Osteoblast (primary cell): Measurements from ENCODE around the gene DNAJB5. TPM values are rescaled to one million over a fixed set of nuclear protein-coding genes. Genes with fewer than 3 reads are reported as not detected.
"Not testable (repeated sequence)": the region's sequence is repeated elsewhere in the genome, so short reads cannot be mapped to it uniquely, and the experiment has no call there.

Experiments
- DNase-seq: peaks from one replicate; pipeline ENCODE4 v3.0.0; 2011; ENCODE audit warnings: low spot score, mixed read lengths; ENCODE audit not compliant: insufficient read length; ENCODE audit errors: missing footprints
- H2AFZ ChIP-seq: 2 replicates; pipeline ENCODE4 v1.6.0; 2011; ENCODE audit warnings: mild to moderate bottlenecking, low read length
- H3K27ac ChIP-seq: 2 replicates; pipeline ENCODE4 v1.5.1; 2011; ENCODE audit warnings: mild to moderate bottlenecking, low read depth, low read length, moderate library complexity
- H3K27me3 ChIP-seq: 2 replicates; pipeline ENCODE4 v1.6.0; 2012; ENCODE audit warnings: mild to moderate bottlenecking, control low read depth, inconsistent platforms, low read length, moderate library complexity; ENCODE audit not compliant: insufficient read depth
- H3K36me3 ChIP-seq: 2 replicates; pipeline ENCODE4 v1.5.1; 2011; ENCODE audit warnings: mild to moderate bottlenecking, low read length, control low read depth, moderate library complexity; ENCODE audit not compliant: insufficient read depth
- H3K4me1 ChIP-seq: 2 replicates; pipeline ENCODE4 v1.5.1; 2011; ENCODE audit warnings: mild to moderate bottlenecking, low read length, control low read depth, moderate library complexity; ENCODE audit not compliant: insufficient read depth
- H3K4me2 ChIP-seq: 2 replicates; pipeline ENCODE4 v1.6.0; 2011; ENCODE audit warnings: mild to moderate bottlenecking, low read length; ENCODE audit not compliant: insufficient read depth
- H3K4me3 ChIP-seq: fragments of 200-600 bp; sonication (generic); 3 replicates; pipeline ENCODE4 v1.5.1; 2012; ENCODE audit warnings: mild to moderate bottlenecking, low read length, inconsistent platforms; ENCODE audit not compliant: insufficient read depth
- H3K79me2 ChIP-seq: 2 replicates; pipeline ENCODE4 v1.6.0; 2012; ENCODE audit warnings: mild to moderate bottlenecking, low read length, control low read depth, inconsistent platforms; ENCODE audit not compliant: insufficient read depth
- H3K9me3 ChIP-seq: 2 replicates; pipeline ENCODE4 v1.5.1; 2011; ENCODE audit warnings: low read depth, low read length, control low read depth
- H4K20me1 ChIP-seq: 2 replicates; pipeline ENCODE4 v1.6.0; 2012; ENCODE audit warnings: mild to moderate bottlenecking, low read length, control low read depth; ENCODE audit not compliant: insufficient read depth
- total RNA-seq: library from RNA; depleted of rRNA; stranded (reverse); fragments of >200 nt; gene quantifications from 2 replicates; pipeline ENCODE4 v1.2.3, GENCODE V29; 2012
- TF ChIP-seq, protein P1 (sequence below): IDR thresholded peaks from 2 replicates; pipeline ENCODE4 v1.5.1; 2011; ENCODE audit warnings: mild to moderate bottlenecking, low read depth, low read length, moderate library complexity; ENCODE audit errors: extremely low read depth

DNAJB5 gene
- 12.7 and 16.5 TPM in 2 replicates for total RNA-seq

DNA sequence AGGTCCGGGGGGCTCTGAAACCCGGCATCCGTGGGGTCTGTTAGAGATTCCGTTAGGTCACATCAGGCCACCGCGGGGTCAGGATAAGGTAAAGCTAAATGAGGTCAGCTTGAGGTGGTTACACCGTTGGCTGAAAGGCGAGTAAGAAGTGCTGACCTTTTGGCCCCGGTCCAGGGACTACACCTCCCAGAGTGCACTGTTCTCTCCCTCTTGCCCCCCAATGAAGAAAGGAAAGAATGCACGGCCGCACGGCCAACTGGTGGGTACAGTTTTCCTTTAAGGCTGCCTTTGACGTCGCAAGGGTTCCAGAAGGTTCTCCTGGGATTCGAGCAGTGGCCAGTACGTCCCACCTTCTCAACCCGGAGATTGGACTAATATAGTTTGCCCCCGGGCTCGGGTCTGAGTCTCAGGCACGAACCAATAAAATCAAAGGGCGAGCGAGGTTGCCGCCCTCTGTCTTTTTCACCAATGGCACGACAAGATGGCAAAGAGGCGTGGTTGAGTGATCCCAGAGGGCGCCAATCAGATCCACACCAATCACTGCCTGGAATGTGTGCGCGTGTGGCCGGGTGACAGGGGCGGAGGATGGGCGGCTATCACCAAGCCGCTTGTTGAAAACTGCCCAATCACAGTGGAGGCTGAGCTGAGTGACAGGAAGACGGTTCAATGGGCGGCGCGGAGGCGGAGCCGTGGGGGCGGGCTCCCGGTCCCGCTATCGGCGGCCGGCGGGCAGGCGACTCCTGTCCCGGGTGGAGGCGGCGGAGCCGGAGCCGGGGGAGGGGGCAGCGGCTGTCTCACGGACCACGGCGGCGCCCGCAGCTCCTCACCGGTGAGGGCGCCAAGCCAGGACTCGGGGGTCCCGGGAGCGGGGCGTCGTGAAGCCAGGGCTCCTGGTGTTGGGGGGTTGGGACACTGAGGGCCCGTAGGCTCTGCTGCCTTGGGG lies at the start of gene DNAJB5:
Gene DNAJB5, plus strand, starts transcription at position 743 of the 943 bp plus-strand sequence. CDS start 886 bp downstream, outside the sequence.
- H3K4me1 ChIP-seq = peaks cover 47% of the 10 kb centered on the region
- H3K9me3 ChIP-seq = no peaks in the 10 kb centered on the region
- no peaks in the 10 kb centered on the region for H3K27me3 ChIP-seq
- no peaks in the 10 kb centered on the region for H3K36me3 ChIP-seq
- peaks cover 2% of the 10 kb centered on the region for H4K20me1 ChIP-seq
- H3K4me2 ChIP-seq = peak within 1 kb of the TSS; percentile 99
- H3K79me2 ChIP-seq = peaks cover 12% of the 10 kb centered on the region
- DNase-seq = peak; percentile 99
- TF ChIP-seq, protein P1, sequence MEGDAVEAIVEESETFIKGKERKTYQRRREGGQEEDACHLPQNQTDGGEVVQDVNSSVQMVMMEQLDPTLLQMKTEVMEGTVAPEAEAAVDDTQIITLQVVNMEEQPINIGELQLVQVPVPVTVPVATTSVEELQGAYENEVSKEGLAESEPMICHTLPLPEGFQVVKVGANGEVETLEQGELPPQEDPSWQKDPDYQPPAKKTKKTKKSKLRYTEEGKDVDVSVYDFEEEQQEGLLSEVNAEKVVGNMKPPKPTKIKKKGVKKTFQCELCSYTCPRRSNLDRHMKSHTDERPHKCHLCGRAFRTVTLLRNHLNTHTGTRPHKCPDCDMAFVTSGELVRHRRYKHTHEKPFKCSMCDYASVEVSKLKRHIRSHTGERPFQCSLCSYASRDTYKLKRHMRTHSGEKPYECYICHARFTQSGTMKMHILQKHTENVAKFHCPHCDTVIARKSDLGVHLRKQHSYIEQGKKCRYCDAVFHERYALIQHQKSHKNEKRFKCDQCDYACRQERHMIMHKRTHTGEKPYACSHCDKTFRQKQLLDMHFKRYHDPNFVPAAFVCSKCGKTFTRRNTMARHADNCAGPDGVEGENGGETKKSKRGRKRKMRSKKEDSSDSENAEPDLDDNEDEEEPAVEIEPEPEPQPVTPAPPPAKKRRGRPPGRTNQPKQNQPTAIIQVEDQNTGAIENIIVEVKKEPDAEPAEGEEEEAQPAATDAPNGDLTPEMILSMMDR = no peak
- H3K4me3 ChIP-seq = peak within 1 kb of the TSS; percentile 90
- H3K27ac ChIP-seq = peak within 1 kb of the TSS; percentile 84
- H2AFZ ChIP-seq = peak within 1 kb of the TSS; percentile 92

- H3K79me2 ChIP-seq, DNase-seq, H3K9me3 ChIP-seq, H3K36me3 ChIP-seq, H3K27me3 ChIP-seq, H3K4me2 ChIP-seq, H4K20me1 ChIP-seq, H3K27ac ChIP-seq, H3K4me3 ChIP-seq, H3K4me1 ChIP-seq, H2AFZ ChIP-seq: not testable (repeated sequence)
Observed at GRCh38 chr9:34939989-34940388, 49.6 kb upstream of the DNAJB5 start.

- Histone ChIP-seq H3K36me3 (no peaks in the 10 kb centered on the region), H2AFZ (no peak overlapping the region), H3K9me3 (no peaks in the 10 kb centered on the region), H4K20me1 (no peaks in the 10 kb centered on the region), H3K4me3 (no peak overlapping the region), H3K79me2 (no peaks in the 10 kb centered on the region), H3K4me1 (no peaks in the 10 kb centered on the region), H3K4me2 (no peak overlapping the region), H3K27me3 (peaks cover 30% of the 10 kb centered on the region), H3K27ac (no peak overlapping the region)
- TF ChIP-seq, protein P1 = no peak
- no peak for DNase-seq
Observed at GRCh38 chr9:34948451-34948850, 41.1 kb upstream of the DNAJB5 start.

DNA sequence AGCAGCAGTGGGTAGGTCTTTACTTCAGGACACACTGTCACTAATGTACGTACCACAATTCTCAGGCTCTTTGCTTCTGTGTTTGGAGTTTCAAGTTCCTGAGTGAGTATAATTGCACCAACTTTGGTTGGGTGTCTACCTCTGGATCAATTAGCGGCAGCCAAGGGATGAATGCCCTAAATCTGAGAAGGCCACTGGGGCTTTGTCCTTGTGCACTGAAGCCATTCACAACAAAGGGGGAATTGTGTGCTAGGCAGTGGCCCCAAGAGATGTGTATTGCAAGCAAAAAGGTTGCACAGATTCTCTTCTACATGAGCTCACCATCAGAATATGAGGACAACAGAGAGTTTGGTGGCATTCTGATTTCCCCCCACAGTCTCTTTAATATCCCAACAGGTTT lies 35.3 kb upstream of the DNAJB5 start:
- H3K36me3 ChIP-seq = no peaks in the 10 kb centered on the region
- H4K20me1 ChIP-seq = no peaks in the 10 kb centered on the region
- H3K4me1 ChIP-seq = no peaks in the 10 kb centered on the region
- H3K27ac ChIP-seq = no peak overlapping the region
- H3K9me3 ChIP-seq = no peaks in the 10 kb centered on the region
- TF ChIP-seq, protein P1 = no peak
- H3K79me2 ChIP-seq = no peaks in the 10 kb centered on the region
- H3K4me2 ChIP-seq = no peak overlapping the region
- no peak overlapping the region for H3K4me3 ChIP-seq
- no peak overlapping the region for H2AFZ ChIP-seq
- no peak for DNase-seq
- H3K27me3 ChIP-seq = peaks cover 57% of the 10 kb centered on the region

DNA sequence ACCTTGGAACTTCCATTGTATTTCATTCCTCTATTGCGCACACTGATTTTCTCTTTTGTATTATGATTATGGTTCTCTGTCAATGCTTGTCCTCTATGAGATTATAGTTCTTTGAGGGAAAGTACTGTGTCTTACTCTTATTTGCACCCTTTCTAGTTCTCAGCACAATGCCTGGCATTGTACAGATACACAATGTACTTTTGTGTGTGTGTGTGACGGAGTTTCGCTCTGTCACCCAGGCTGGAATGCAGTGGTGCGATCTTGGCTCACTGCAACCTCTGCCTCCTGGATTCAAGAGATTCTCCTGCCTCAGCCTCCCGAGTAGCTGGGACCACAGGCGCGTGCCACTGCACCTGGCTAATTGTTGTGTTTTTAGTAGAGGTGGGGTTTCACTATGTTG lies 33.5 kb upstream of the DNAJB5 start:
- not testable (repeated sequence) for H3K4me2 ChIP-seq, H3K36me3 ChIP-seq, H3K4me1 ChIP-seq, H3K79me2 ChIP-seq, H4K20me1 ChIP-seq, DNase-seq, H3K9me3 ChIP-seq, H3K4me3 ChIP-seq, H3K27ac ChIP-seq, H2AFZ ChIP-seq
- peaks cover 73% of the 10 kb centered on the region for H3K27me3 ChIP-seq
